T-helper 22 cell (primary cell): Measurements from ENCODE around the gene EHMT1.
"Not testable (repeated sequence)": the region's sequence is repeated elsewhere in the genome, so short reads cannot be mapped to it uniquely, and the experiment has no call there.

Experiments
- DNase-seq: peaks from one replicate; pipeline ENCODE4 v3.0.0-alpha.2; 2020; ENCODE audit warnings: low read depth

The EHMT1 gene

GRCh38 chr9:137590469-137591383, 28.1 kb upstream of the EHMT1 start, which contains the start of gene ZMYND19:
Gene ZMYND19, minus strand, starts transcription at chr9:137590512. Its CDS starts 249 bp downstream, at chr9:137590263.
- DNase-seq, result peak; percentile 78

GRCh38 chr9:137592767-137593166, 26.0 kb upstream of the EHMT1 start:
- DNase-seq, result no peak

- DNase-seq, result no peak
Observed at GRCh38 chr9:137593176-137593575, 25.6 kb upstream of the EHMT1 start.

- not testable (repeated sequence) for DNase-seq
Observed at GRCh38 chr9:137596577-137596976, 22.2 kb upstream of the EHMT1 start.

GRCh38 chr9:137598943-137599342, 19.9 kb upstream of the EHMT1 start:
- DNase-seq, result no peak

- DNase-seq, result no peak
Observed at GRCh38 chr9:137602661-137603060, 16.1 kb upstream of the EHMT1 start.

GRCh38 chr9:137603879-137604278, 14.9 kb upstream of the EHMT1 start:
- no peak for DNase-seq

- no peak for DNase-seq
Observed at GRCh38 chr9:137604345-137605086, 14.3 kb upstream of the EHMT1 start.

- peak; percentile 92 for DNase-seq
Observed at GRCh38 chr9:137605121-137606004, 13.4 kb upstream of the EHMT1 start, which contains the start of gene ARRDC1. Gene ARRDC1, plus strand, starts transcription at chr9:137605686. Its CDS starts 32 bp downstream, at chr9:137605718.

- no peak for DNase-seq
Observed at GRCh38 chr9:137606005-137606621, 12.7 kb upstream of the EHMT1 start.

GRCh38 chr9:137606734-137607138, 12.1 kb upstream of the EHMT1 start:
- no peak for DNase-seq

- DNase-seq, result no peak
Observed at GRCh38 chr9:137607141-137607857, 11.5 kb upstream of the EHMT1 start.

- no peak for DNase-seq
Observed at GRCh38 chr9:137610944-137611343, 7.9 kb upstream of the EHMT1 start.

- DNase-seq, result no peak
Observed at GRCh38 chr9:137611623-137612609, 6.9 kb upstream of the EHMT1 start.

- DNase-seq, result no peak
Observed at GRCh38 chr9:137612741-137613142, 6.1 kb upstream of the EHMT1 start.

- DNase-seq, result no peak
Observed at GRCh38 chr9:137613259-137613658, 5.5 kb upstream of the EHMT1 start.

GRCh38 chr9:137613738-137614523, 4.9 kb upstream of the EHMT1 start:
- DNase-seq, result no peak

GRCh38 chr9:137614631-137615386, 4.0 kb upstream of the EHMT1 start:
- DNase-seq, result no peak
